Omental fat pad (tissue), 4 donors: ENCODE data around the gene GPER1. TPM values are rescaled to one million over a fixed set of nuclear protein-coding genes. Genes with fewer than 3 reads are reported as not detected.
"Not testable (repeated sequence)": the region's sequence is repeated elsewhere in the genome, so short reads cannot be mapped to it uniquely, and the experiment has no call there.

Experiments used
- ATAC-seq: fragments of 150-250 bp; one replicate; pipeline ENCODE4 v1.9.1; 2016; ENCODE audit warnings: mild to moderate bottlenecking, moderate library complexity; ENCODE audit not compliant: low FRiP score
- DNase-seq: peaks from one replicate; pipeline ENCODE4 v3.0.0-alpha.2; 2019; ENCODE audit warnings: low spot score
- CTCF ChIP-seq, 3 donors: fragments of 450-650 bp; IDR thresholded peaks; one replicate each; pipeline ENCODE4 v1.5.1; 2016 to 2017; ENCODE audit warnings: antibody characterized with exemption in 3 of 3, mild to moderate bottlenecking in 3 of 3, moderate library complexity in 2 of 3
- total RNA-seq, 4 donors: library from RNA; depleted of rRNA; stranded (reverse); fragments of >200 nt; gene quantifications; one replicate each; pipeline ENCODE4 v1.1.0, GENCODE V29; 2016

The GPER1 gene
- total RNA-seq, 4 donors from 2014 or later, result 3.2 to 18.9 (median 4.1) TPM

GRCh38 chr7:1141651-1142050 is 53.7 kb downstream of the GPER1 start:
- no peak for TF ChIP-seq CTCF (IDR thresholded peaks at IDR 0.05)
- DNase-seq (no peak), ATAC-seq (no peak)

DNA sequence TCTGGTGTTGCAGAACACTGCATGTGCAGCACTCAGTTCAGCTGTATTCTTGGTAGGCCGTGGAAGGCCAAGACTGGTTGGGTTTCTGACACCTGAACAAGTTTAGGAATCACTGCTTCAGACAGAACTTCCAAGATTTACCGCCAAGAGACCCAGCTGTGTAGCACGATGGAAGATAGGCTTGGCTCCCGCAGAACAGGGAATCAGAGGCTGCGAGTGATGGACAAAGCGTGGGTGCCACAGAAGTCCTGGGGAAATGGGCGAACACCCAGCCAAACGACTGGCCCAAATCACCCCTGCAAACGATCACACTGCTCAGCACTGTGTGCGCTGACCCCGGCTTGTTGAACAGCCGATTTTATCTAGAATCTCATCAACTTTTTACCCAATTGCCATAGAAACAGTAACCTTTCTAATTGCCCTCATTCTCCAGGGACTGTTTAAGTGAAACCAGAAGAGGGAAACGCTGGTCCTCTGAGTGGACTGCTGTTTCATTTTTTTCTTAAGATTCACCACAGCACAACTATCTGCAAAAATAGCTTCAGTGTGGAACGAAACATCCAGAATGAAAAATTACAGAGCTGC is 54.2 kb downstream of the GPER1 start:
- DNase-seq (no peak), ATAC-seq (no peak)
- no peak for TF ChIP-seq CTCF (IDR thresholded peaks at IDR 0.05)

- not testable (repeated sequence) for DNase-seq, ATAC-seq
Observed at GRCh38 chr7:1143031-1143430, 55.1 kb downstream of the GPER1 start.

Other genes starting within 250 kb of the GPER1 start
- 10 to 100 TPM; 18.7 to 28.5 (median 23.5) TPM for gene GET4, start 211.6 kb upstream of the GPER1 start, total RNA-seq
- 10 to 100 TPM in 3 of 4 donors, 1 to 10 TPM in 1; 6.7 to 21.7 (median 14.4) TPM for gene ADAP1, start 133.4 kb upstream of the GPER1 start, total RNA-seq
- 10 to 100 TPM in 2 of 4 donors, 1 to 10 TPM in 2; 8.1 to 16.9 (median 10.0) TPM for gene COX19, start 112.6 kb upstream of the GPER1 start, total RNA-seq
- not detected for gene CYP2W1, start 104.9 kb upstream of the GPER1 start, total RNA-seq
- gene GPR146, start 43.6 kb upstream of the GPER1 start, total RNA-seq, result 10 to 100 TPM; 29.6 to 89.8 (median 56.9) TPM
- 10 to 100 TPM; 17.3 to 77.5 (median 28.4) TPM for gene ZFAND2A, start 72.1 kb downstream of the GPER1 start, total RNA-seq
- gene UNCX, start 144.8 kb downstream of the GPER1 start, total RNA-seq, result not detected